Mesothelial cell of epicardium (in vitro differentiated cells): ENCODE data around the gene URB1. TPM values are rescaled to one million over a fixed set of nuclear protein-coding genes. Genes with fewer than 3 reads are reported as not detected.

Experiments
- DNase-seq, 2 experiments: peaks; one replicate each; pipeline ENCODE4 v3.0.0; 2021; ENCODE audit warnings: low spot score in 2 of 2; ENCODE audit not compliant: unreplicated experiment in 2 of 2
- H3K27ac Mint-ChIP-seq: 2 replicates; pipeline ENCODE4 v1.8.0; 2021; ENCODE audit warnings: mixed read lengths
- H3K27me3 Mint-ChIP-seq: 2 replicates; pipeline ENCODE4 v1.8.0; 2021; ENCODE audit warnings: low read depth, mixed read lengths
- H3K36me3 Mint-ChIP-seq: 2 replicates; pipeline ENCODE4 v1.8.0; 2021; ENCODE audit warnings: mixed read lengths
- H3K4me1 Mint-ChIP-seq: 2 replicates; pipeline ENCODE4 v1.8.0; 2021; ENCODE audit warnings: mixed read lengths
- H3K4me3 Mint-ChIP-seq: 2 replicates; pipeline ENCODE4 v1.8.0; 2021; ENCODE audit warnings: mild to moderate bottlenecking, moderate library complexity, mixed read lengths
- H3K9me3 Mint-ChIP-seq: 2 replicates; pipeline ENCODE4 v1.8.0; 2021; ENCODE audit warnings: mixed read lengths
- CTCF ChIP-seq: fragments of 200-600 bp; sonication (generic); IDR thresholded peaks from one replicate; pipeline ENCODE4 v1.5.0; 2021; ENCODE audit warnings: antibody characterized with exemption; ENCODE audit not compliant: unreplicated experiment
- total RNA-seq: library from RNA; stranded (reverse); gene quantifications from 3 replicates; pipeline ENCODE4 v1.2.1, GENCODE V29; 2021

Gene URB1
- total RNA-seq, 1 donor from 2014 or later: 21.8 TPM

- H3K4me3 Mint-ChIP-seq: no peak overlapping the region
- DNase-seq: no peak
- TF ChIP-seq CTCF: no peak
- no peak overlapping the region for H3K27ac Mint-ChIP-seq
- no peaks in the 10 kb centered on the region for H3K9me3 Mint-ChIP-seq
- H3K36me3 Mint-ChIP-seq: peaks cover 38% of the 10 kb centered on the region
- no peaks in the 10 kb centered on the region for H3K27me3 Mint-ChIP-seq
- peaks cover 2% of the 10 kb centered on the region for H3K4me1 Mint-ChIP-seq
These were observed 26.6 kb downstream of the URB1 start for GRCh38 chr21:32366191-32366590.

GRCh38 chr21:32364796-32365195 is 28.0 kb downstream of the URB1 start:
- no peak for TF ChIP-seq CTCF
- H3K4me3 Mint-ChIP-seq: no peak overlapping the region
- H3K27ac Mint-ChIP-seq: peak overlapping the region; percentile 9
- H3K36me3 Mint-ChIP-seq: peaks cover 48% of the 10 kb centered on the region
- peaks cover 5% of the 10 kb centered on the region for H3K4me1 Mint-ChIP-seq
- DNase-seq: no peak
- no peaks in the 10 kb centered on the region for H3K9me3 Mint-ChIP-seq
- H3K27me3 Mint-ChIP-seq: no peaks in the 10 kb centered on the region

- peak overlapping the region; percentile 9 for H3K27ac Mint-ChIP-seq
- DNase-seq: no peak
- peaks cover 5% of the 10 kb centered on the region for H3K4me1 Mint-ChIP-seq
- no peak overlapping the region for H3K4me3 Mint-ChIP-seq
- no peaks in the 10 kb centered on the region for H3K27me3 Mint-ChIP-seq
- no peak for TF ChIP-seq CTCF
- H3K9me3 Mint-ChIP-seq: no peaks in the 10 kb centered on the region
- peaks cover 52% of the 10 kb centered on the region for H3K36me3 Mint-ChIP-seq
These were observed 28.4 kb downstream of the URB1 start for GRCh38 chr21:32364387-32364786.

- no peaks in the 10 kb centered on the region for H3K27me3 Mint-ChIP-seq
- H3K4me1 Mint-ChIP-seq: peaks cover 5% of the 10 kb centered on the region
- H3K27ac Mint-ChIP-seq: peak overlapping the region; percentile 70
- TF ChIP-seq CTCF: no peak
- no peak overlapping the region for H3K4me3 Mint-ChIP-seq
- H3K36me3 Mint-ChIP-seq: peaks cover 54% of the 10 kb centered on the region
- H3K9me3 Mint-ChIP-seq: no peaks in the 10 kb centered on the region
- no peak for DNase-seq
These were observed 32.3 kb downstream of the URB1 start for GRCh38 chr21:32360401-32360975.

- H3K4me3 Mint-ChIP-seq: no peak overlapping the region
- no peak overlapping the region for H3K27ac Mint-ChIP-seq
- TF ChIP-seq CTCF: no peak
- no peak for DNase-seq
- no peaks in the 10 kb centered on the region for H3K27me3 Mint-ChIP-seq
- H3K9me3 Mint-ChIP-seq: no peaks in the 10 kb centered on the region
- peaks cover 58% of the 10 kb centered on the region for H3K36me3 Mint-ChIP-seq
- peaks cover 5% of the 10 kb centered on the region for H3K4me1 Mint-ChIP-seq
These were observed 33.0 kb downstream of the URB1 start for GRCh38 chr21:32359719-32360260.
